ENCODE measurements around the gene NEO1. TPM values are rescaled to one million over a fixed set of nuclear protein-coding genes. Genes with fewer than 3 reads are reported as not detected.

Gene NEO1
- polyA plus RNA-seq, 2 of the 4 experiments (the other 2 are of a cell fraction): 29.1 to 30.3 TPM

GRCh38 chr15:73023071-73023470 lies 29.2 kb upstream of the NEO1 start:
- H3K4me2 ChIP-seq: no peak overlapping the region
- ATAC-seq: no peak
- H3K9me3 ChIP-seq: no peaks in the 10 kb centered on the region
- no peaks in the 10 kb centered on the region for H3K4me1 ChIP-seq
- 58% methylated on average over 3 of the region's 3 CpGs for WGBS (ENCODE audit: missing lambda C conversion rate)
- no peak overlapping the region for H3K27ac ChIP-seq
- FAIRE-seq: no peak
- CTCF ChIA-PET: interaction anchor here (0.6 kb wide), 1 partner anchor 69 kb away, joined by 3 read pairs; no protein-coding TSS in a partner anchor
- no peak overlapping the region for H3K4me3 ChIP-seq
- POLR2A ChIA-PET: no interaction called here
- TF ChIP-seq REST (IDR thresholded peaks at IDR 0.05) (no peak), EP300 (IDR thresholded peaks at IDR 0.05) (no peak), SMC3 (IDR thresholded peaks at IDR 0.05) (no peak), MAFK (IDR thresholded peaks at IDR 0.05; ENCODE audit: partially characterized antibody) (no peak), ZSCAN20 (CRISPR knock-in tag; IDR thresholded peaks at IDR 0.05) (no peak), NR3C1 (IDR thresholded peaks at IDR 0.05) (no peak), CBX2 (IDR thresholded peaks at IDR 0.05; ENCODE audit: borderline replicate concordance, low read depth) (no peak), PBX3 (IDR thresholded peaks at IDR 0.05) (no peak), ATOH8 (CRISPR knock-in tag; IDR thresholded peaks at IDR 0.05; ENCODE audit: low read depth) (no peak), MAZ (IDR thresholded peaks at IDR 0.05; ENCODE audit: borderline replicate concordance, low read depth, low read length) (no peak), FOSB (CRISPR knock-in tag; IDR thresholded peaks at IDR 0.05) (no peak), BHLHE40 (IDR thresholded peaks at IDR 0.05; ENCODE audit: low read depth, low read length) (no peak), HES2 (IDR thresholded peaks at IDR 0.05) (no peak), CTCF (IDR thresholded peaks at IDR 0.05) (no peak), ZC3H11A (IDR thresholded peaks at IDR 0.05) (no peak), POLR2A (IDR thresholded peaks at IDR 0.05; ENCODE audit: low read length) (no peak), KDM5A (IDR thresholded peaks at IDR 0.05) (no peak)
- DNase-seq (ENCODE audit: low read depth in 1 of 2, low spot score in 1 of 2): no peak

GRCh38 chr15:73024168-73024567 lies 28.1 kb upstream of the NEO1 start:
- ATAC-seq (no peak), DNase-seq (ENCODE audit: low read depth in 1 of 2, low spot score in 1 of 2) (no peak), FAIRE-seq (no peak)
- Histone ChIP-seq H3K9me3 (no peaks in the 10 kb centered on the region), H3K4me2 (no peak overlapping the region), H3K27ac (no peak overlapping the region), H3K4me1 (no peaks in the 10 kb centered on the region), H3K4me3 (no peak overlapping the region)
- ChIA-PET POLR2A (no interaction called here), CTCF (interaction anchor here (1.1 kb wide), 1 partner anchor 135 kb away, joined by 3 read pairs; no protein-coding TSS in a partner anchor)
- 72% methylated on average over 4 of the region's 4 CpGs for WGBS (ENCODE audit: missing lambda C conversion rate)
- TF ChIP-seq KDM1A (IDR thresholded peaks at IDR 0.05; ENCODE audit: low read depth) (no peak), CEBPB (IDR thresholded peaks at IDR 0.05) (no peak), POLR2A (IDR thresholded peaks at IDR 0.05; ENCODE audit: low read length) (no peak), JUNB (IDR thresholded peaks at IDR 0.05) (no peak), FOSB (CRISPR knock-in tag; IDR thresholded peaks at IDR 0.05) (no peak), E2F6 (IDR thresholded peaks at IDR 0.05; ENCODE audit: borderline replicate concordance, low read depth) (no peak), ELK1 (IDR thresholded peaks at IDR 0.05; ENCODE audit: low read depth, low read length) (no peak), GATA3 (IDR thresholded peaks at IDR 0.05; ENCODE audit: borderline replicate concordance) (no peak), CTCF (IDR thresholded peaks at IDR 0.05) (no peak), TP53 (CRISPR knock-in tag; IDR thresholded peaks at IDR 0.05) (no peak), POLR2AphosphoS2 (conservative IDR thresholded peaks at IDR 0.05; ENCODE audit: low read length) (no peak), PHF8 (IDR thresholded peaks at IDR 0.05; ENCODE audit: borderline replicate concordance, low read depth) (no peak)
